Measurements from ENCODE around the gene ZNF512. TPM values are rescaled to one million over a fixed set of nuclear protein-coding genes. Genes with fewer than 3 reads are reported as not detected.

ZNF512 gene
- total RNA-seq, 1 donor from 2014 or later, result 58.2 TPM

DNA sequence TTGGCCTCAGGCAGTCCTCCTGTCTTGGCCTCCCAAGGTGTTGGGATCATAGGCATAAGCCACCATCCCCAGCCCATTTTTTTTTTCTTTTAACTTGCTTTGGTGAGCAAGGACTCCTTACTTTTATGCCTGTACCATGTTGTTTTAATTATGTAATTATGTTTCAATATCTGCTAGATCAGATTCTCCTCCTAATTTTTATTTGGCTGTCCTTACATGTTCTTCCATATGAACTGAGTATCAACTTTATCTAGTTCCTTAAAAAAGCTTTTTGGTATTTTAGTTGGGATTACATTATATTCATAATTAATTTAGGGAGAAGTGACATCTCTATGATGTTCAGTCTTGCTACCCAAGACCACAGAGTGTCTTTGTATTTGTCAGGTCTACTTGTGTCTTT is 62.4 kb downstream of the ZNF512 start:
- H3K27ac Mint-ChIP-seq (ENCODE audit: unreplicated experiment), result no peak overlapping the region
- no peaks in the 10 kb centered on the region for H3K4me1 Mint-ChIP-seq
- no peaks in the 10 kb centered on the region for H3K27me3 Mint-ChIP-seq (ENCODE audit: low read depth)
- no peaks in the 10 kb centered on the region for H3K9me3 Mint-ChIP-seq
- DNase-seq (ENCODE audit: low read depth, low spot score), result no peak
- peaks cover 8% of the 10 kb centered on the region for H3K36me3 Mint-ChIP-seq (ENCODE audit: low read depth)
- TF ChIP-seq, protein P1, sequence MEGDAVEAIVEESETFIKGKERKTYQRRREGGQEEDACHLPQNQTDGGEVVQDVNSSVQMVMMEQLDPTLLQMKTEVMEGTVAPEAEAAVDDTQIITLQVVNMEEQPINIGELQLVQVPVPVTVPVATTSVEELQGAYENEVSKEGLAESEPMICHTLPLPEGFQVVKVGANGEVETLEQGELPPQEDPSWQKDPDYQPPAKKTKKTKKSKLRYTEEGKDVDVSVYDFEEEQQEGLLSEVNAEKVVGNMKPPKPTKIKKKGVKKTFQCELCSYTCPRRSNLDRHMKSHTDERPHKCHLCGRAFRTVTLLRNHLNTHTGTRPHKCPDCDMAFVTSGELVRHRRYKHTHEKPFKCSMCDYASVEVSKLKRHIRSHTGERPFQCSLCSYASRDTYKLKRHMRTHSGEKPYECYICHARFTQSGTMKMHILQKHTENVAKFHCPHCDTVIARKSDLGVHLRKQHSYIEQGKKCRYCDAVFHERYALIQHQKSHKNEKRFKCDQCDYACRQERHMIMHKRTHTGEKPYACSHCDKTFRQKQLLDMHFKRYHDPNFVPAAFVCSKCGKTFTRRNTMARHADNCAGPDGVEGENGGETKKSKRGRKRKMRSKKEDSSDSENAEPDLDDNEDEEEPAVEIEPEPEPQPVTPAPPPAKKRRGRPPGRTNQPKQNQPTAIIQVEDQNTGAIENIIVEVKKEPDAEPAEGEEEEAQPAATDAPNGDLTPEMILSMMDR (conservative IDR thresholded peaks at IDR 0.05), result no peak
- H3K4me3 Mint-ChIP-seq, result no peak overlapping the region

DNA sequence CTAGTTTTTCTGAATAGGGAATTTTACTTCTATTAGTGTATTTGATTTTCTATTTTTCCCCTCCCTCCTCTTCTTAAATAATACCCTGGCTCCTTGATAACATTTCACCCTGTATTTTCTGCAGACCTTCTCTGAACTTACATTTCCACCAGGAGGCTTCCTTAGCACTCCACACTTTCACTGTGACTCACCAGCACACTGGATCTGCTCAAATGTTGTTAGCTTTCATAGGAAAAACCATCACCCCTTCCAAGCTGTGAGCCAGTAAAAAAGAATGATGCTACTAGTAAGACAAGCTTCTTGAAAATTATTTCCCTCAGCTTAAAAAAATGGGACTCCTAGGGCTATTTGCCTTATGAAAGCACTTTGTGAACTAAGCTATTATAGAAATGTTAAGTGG is 64.4 kb downstream of the ZNF512 start:
- H3K27me3 Mint-ChIP-seq (ENCODE audit: low read depth), result no peaks in the 10 kb centered on the region
- no peaks in the 10 kb centered on the region for H3K9me3 Mint-ChIP-seq
- no peak overlapping the region for H3K27ac Mint-ChIP-seq (ENCODE audit: unreplicated experiment)

DNA sequence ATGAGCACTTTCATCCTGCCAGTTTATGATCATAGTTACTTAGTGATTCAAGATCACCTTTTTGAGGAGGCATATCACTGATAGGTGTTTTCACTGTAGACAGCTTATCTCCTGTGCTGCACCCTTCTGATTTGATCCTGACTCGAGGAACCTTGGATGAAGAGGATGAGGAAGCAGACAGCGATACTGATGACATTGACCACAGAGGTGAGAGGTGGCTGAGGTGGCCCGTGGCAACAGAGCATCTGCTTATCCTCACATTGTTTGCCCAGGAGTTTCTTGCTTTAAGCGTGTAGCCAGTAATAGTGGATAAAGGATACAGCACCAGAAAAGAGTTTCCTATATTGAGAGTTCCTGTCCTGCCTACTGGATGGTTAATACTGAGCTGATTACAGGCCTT is 64.9 kb downstream of the ZNF512 start:
- H3K36me3 Mint-ChIP-seq (ENCODE audit: low read depth), result peaks cover 5% of the 10 kb centered on the region
- H3K4me1 Mint-ChIP-seq, result no peaks in the 10 kb centered on the region
- no peaks in the 10 kb centered on the region for H3K9me3 Mint-ChIP-seq
- no peak for DNase-seq (ENCODE audit: low read depth, low spot score)
- no peak overlapping the region for H3K27ac Mint-ChIP-seq (ENCODE audit: unreplicated experiment)
- TF ChIP-seq, protein P1 (conservative IDR thresholded peaks at IDR 0.05), result no peak
- no peak overlapping the region for H3K4me3 Mint-ChIP-seq
- no peaks in the 10 kb centered on the region for H3K27me3 Mint-ChIP-seq (ENCODE audit: low read depth)

More for the DNA sequence above, 64.4 kb downstream of the ZNF512 start:
- TF ChIP-seq, protein P1 (conservative IDR thresholded peaks at IDR 0.05), result no peak
- no peak overlapping the region for H3K4me3 Mint-ChIP-seq
- H3K36me3 Mint-ChIP-seq (ENCODE audit: low read depth), result peaks cover 5% of the 10 kb centered on the region
- DNase-seq (ENCODE audit: low read depth, low spot score), result no peak
- H3K4me1 Mint-ChIP-seq, result no peaks in the 10 kb centered on the region

DNA sequence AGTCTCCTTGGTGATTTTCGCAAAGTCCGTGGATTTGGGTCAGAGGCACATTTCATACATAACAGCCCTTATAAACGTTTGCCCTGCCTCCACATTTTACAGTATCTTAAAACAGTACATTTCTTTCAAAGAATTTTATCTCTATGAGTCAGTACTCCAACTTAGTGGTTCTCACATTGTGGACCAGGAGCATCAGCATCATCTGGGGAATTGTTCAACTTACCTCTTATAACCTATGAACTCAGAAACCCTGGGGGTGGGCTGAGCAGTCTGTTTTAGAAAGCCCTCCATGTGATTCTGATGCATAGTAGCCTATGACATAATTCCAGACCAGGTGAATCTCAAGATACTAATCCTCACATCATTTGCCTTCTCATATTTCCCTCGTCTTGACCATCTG is 68.2 kb downstream of the ZNF512 start:
- Mint-ChIP-seq H3K4me3 (no peak overlapping the region), H3K27me3 (ENCODE audit: low read depth) (no peaks in the 10 kb centered on the region), H3K4me1 (no peaks in the 10 kb centered on the region), H3K9me3 (no peaks in the 10 kb centered on the region), H3K27ac (ENCODE audit: unreplicated experiment) (no peak overlapping the region), H3K36me3 (ENCODE audit: low read depth) (peaks cover 13% of the 10 kb centered on the region)
- DNase-seq (ENCODE audit: low read depth, low spot score), result no peak
- TF ChIP-seq, protein P1 (conservative IDR thresholded peaks at IDR 0.05), result no peak

DNA sequence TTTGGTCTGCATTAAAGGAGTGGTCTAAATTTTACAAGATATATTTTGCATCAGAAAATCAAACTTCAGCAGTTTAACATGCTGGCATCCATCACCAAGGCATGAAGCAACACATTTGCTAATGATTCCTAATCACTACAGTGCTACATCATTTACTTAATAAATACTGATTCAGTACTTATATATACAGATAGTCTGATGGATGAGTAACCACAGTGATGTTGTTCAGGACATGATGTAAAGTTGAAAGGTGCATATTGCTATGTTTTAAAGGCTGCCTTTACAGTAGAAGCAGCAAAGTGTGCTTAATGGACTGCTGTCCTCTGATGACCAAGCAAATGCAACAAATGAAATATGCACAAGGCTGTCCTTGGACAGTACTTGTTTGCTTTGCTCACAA is 69.5 kb downstream of the ZNF512 start:
- H3K27ac Mint-ChIP-seq (ENCODE audit: unreplicated experiment), result no peak overlapping the region
- no peaks in the 10 kb centered on the region for H3K4me1 Mint-ChIP-seq
- no peak for DNase-seq (ENCODE audit: low read depth, low spot score)
- no peaks in the 10 kb centered on the region for H3K9me3 Mint-ChIP-seq
- no peaks in the 10 kb centered on the region for H3K27me3 Mint-ChIP-seq (ENCODE audit: low read depth)
- no peak overlapping the region for H3K4me3 Mint-ChIP-seq
- peaks cover 17% of the 10 kb centered on the region for H3K36me3 Mint-ChIP-seq (ENCODE audit: low read depth)
- TF ChIP-seq, protein P1 (conservative IDR thresholded peaks at IDR 0.05), result no peak

DNA sequence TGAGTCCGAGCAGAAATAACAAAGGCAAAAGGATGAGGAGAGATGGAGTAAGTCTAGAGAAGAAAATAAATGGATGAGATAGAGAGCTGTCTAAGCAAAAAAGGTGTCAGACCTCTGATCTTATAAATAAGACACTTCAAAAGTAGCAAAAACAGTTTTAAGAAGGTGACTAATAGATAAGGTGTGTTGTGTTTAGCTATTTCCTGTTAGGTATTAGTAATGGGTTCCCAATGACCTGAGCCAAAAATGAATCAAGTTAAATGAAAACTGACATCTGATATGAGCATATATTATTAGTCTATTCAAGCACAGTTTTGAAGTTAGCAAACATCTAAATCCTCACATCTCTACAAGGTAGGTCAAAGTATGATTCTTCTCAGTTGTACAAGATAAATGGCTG is 69.9 kb downstream of the ZNF512 start:
- Mint-ChIP-seq H3K9me3 (no peaks in the 10 kb centered on the region), H3K4me3 (no peak overlapping the region), H3K4me1 (no peaks in the 10 kb centered on the region), H3K27ac (ENCODE audit: unreplicated experiment) (no peak overlapping the region), H3K27me3 (ENCODE audit: low read depth) (no peaks in the 10 kb centered on the region), H3K36me3 (ENCODE audit: low read depth) (peaks cover 17% of the 10 kb centered on the region)
- no peak for DNase-seq (ENCODE audit: low read depth, low spot score)
- TF ChIP-seq, protein P1 (conservative IDR thresholded peaks at IDR 0.05), result no peak

Measured in neural crest cell (in vitro differentiated cells).